CD8-positive, alpha-beta memory T cell (primary cell): ENCODE measurements around the gene RIMS1. TPM values are rescaled to one million over a fixed set of nuclear protein-coding genes. Genes with fewer than 3 reads are reported as not detected.
A peak's percentile ranks its signal among the peaks of the same experiment; 100 is the strongest.

Experiments used
- CTCF ChIA-PET: fragments of 350-600 bp; sonication (Branson Sonifier 250); formaldehyde crosslinking; loops from one replicate; lab custom pipeline; 2021; ENCODE audit warnings: antibody characterized with exemption; lab: Charles Lee
- POLR2A ChIA-PET: fragments of 350-600 bp; sonication (Branson Sonifier 250); formaldehyde crosslinking; loops from one replicate; lab custom pipeline; 2021; ENCODE audit warnings: antibody characterized with exemption; lab: Charles Lee
- DNase-seq, 5 donors: peaks; one replicate each; pipeline versions ENCODE4 v3.0.0 to v3.0.0-alpha.2; 2020 to 2022; ENCODE audit warnings: mixed read lengths in 1 of 5
- H3K27ac ChIP-seq: one replicate; pipeline ENCODE4 v1.7.0; 2013; ENCODE audit warnings: low read depth, mild to moderate bottlenecking, low read length, moderate library complexity
- H3K27me3 ChIP-seq: 2 replicates; pipeline ENCODE4 v1.7.0; 2013; ENCODE audit warnings: low read length, mild to moderate bottlenecking; ENCODE audit not compliant: insufficient read depth, poor library complexity, severe bottlenecking
- H3K36me3 ChIP-seq: 2 replicates; pipeline ENCODE4 v1.7.0; 2013; ENCODE audit warnings: mild to moderate bottlenecking, low read length, moderate library complexity; ENCODE audit not compliant: insufficient read depth
- H3K4me1 ChIP-seq: 2 replicates; pipeline ENCODE4 v1.7.0; 2013; ENCODE audit warnings: mild to moderate bottlenecking, low read length, moderate library complexity; ENCODE audit not compliant: insufficient read depth
- H3K4me3 ChIP-seq: 2 replicates; pipeline ENCODE4 v1.7.0; 2013; ENCODE audit warnings: mild to moderate bottlenecking, low read length
- H3K9me3 ChIP-seq: 2 replicates; pipeline ENCODE4 v1.7.0; 2013; ENCODE audit warnings: mild to moderate bottlenecking, low read length
- H3K27ac Mint-ChIP-seq, 8 donors: one replicate each; pipeline ENCODE4 v1.8.0; 2020 to 2021; ENCODE audit warnings: mixed read lengths in 8 of 8, mild to moderate bottlenecking in 6 of 8, inconsistent platforms in 3 of 8, moderate library complexity in 3 of 8
- H3K27me3 Mint-ChIP-seq, 2 donors: one replicate each; pipeline ENCODE4 v1.8.0; 2020 to 2021; ENCODE audit warnings: mixed read lengths in 2 of 2, mild to moderate bottlenecking in 1 of 2, moderate library complexity in 1 of 2
- H3K36me3 Mint-ChIP-seq, 3 donors: one replicate each; pipeline ENCODE4 v1.8.0; 2020 to 2021; ENCODE audit warnings: mixed read lengths in 3 of 3, inconsistent platforms in 1 of 3, mild to moderate bottlenecking in 1 of 3
- H3K4me1 Mint-ChIP-seq, 3 donors: one replicate each; pipeline ENCODE4 v1.8.0; 2020 to 2021; ENCODE audit warnings: mixed read lengths in 3 of 3, inconsistent platforms in 1 of 3, mild to moderate bottlenecking in 1 of 3
- H3K4me3 Mint-ChIP-seq, 7 donors: one replicate each; pipeline ENCODE4 v1.8.0; 2020 to 2021; ENCODE audit warnings: mixed read lengths in 7 of 7, mild to moderate bottlenecking in 6 of 7, moderate library complexity in 4 of 7, inconsistent platforms in 2 of 7
- H3K9me3 Mint-ChIP-seq, 5 donors: one replicate each; pipeline ENCODE4 v1.8.0; 2020 to 2022; ENCODE audit warnings: mixed read lengths in 5 of 5, mild to moderate bottlenecking in 3 of 5, moderate library complexity in 2 of 5, inconsistent platforms in 1 of 5
- polyA plus RNA-seq: library from polyadenylated mRNA; unstranded; fragments of 300-500 nt; fragmentation: Illumina TruSeq; gene quantifications from one replicate; pipeline ENCODE4 v1.2.3, GENCODE V29; 2021
- total RNA-seq, 2 experiments: library from RNA; stranded (reverse); gene quantifications; one replicate each; pipeline ENCODE4 v1.2.3, GENCODE V29; 2021

Gene RIMS1
- total and polyA plus RNA-seq, 3 experiments from 2014 or later, result not detected

DNA sequence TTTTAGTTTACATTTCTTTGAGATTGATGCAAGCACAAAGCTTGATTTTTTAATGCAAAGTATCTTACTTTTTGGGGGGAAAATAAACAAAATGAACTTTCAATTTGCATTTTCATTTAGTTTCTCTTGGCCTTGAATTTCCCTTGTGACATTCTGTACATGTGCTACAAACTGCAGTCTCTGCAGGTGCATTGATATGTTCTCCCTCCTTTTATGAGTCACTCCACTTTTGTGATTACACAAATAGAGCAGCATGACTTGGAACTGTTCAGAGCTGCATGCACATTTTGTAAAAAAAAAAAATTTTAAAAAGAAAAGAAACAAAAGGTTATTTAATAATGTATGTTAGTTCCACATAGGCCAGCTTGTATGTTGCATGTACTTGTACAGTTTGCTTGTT lies 515.5 kb downstream of the RIMS1 start:
- H3K27me3 Mint-ChIP-seq, result peaks cover 1 to 6% of the 10 kb centered on the region in 2 donors
- H3K4me1 ChIP-seq, result no peaks in the 10 kb centered on the region
- H3K36me3 ChIP-seq, result no peaks in the 10 kb centered on the region
- no peak overlapping the region for H3K4me3 Mint-ChIP-seq
- H3K27me3 ChIP-seq, result no peaks in the 10 kb centered on the region
- no peaks in the 10 kb centered on the region for H3K36me3 Mint-ChIP-seq
- H3K4me3 ChIP-seq, result no peak overlapping the region
- POLR2A ChIA-PET, result no interaction called here
- no peak for DNase-seq
- H3K27ac ChIP-seq, result no peak overlapping the region
- peaks cover 0 to 1% (median 0%) of the 10 kb centered on the region in 5 donors for H3K9me3 Mint-ChIP-seq
- no peaks in the 10 kb centered on the region for H3K4me1 Mint-ChIP-seq
- no peak overlapping the region for H3K27ac Mint-ChIP-seq
- CTCF ChIA-PET, result interaction anchor here (0.9 kb wide), 1 partner anchor 10 kb away, joined by 4 read pairs; no protein-coding TSS in a partner anchor
- H3K9me3 ChIP-seq, result no peaks in the 10 kb centered on the region

DNA sequence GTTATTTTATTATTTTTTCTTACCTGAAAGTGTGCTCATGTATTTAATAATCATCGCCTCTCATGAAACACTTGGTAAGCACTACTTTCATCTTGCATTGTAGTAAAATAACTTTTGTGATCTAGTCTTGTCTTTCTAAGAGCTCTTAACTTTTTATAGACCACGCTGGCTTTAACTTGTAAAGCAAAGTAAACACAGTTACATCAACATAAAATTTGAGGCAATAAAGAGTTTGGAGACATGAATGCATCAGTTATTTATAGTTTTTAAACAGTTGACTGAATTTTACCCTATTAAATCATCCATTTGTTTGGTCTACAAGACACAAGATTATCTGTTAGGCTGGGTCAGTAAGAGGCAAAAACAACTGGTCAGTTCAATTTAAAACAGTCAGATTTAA lies 517.1 kb downstream of the RIMS1 start:
- Mint-ChIP-seq H3K27ac (no peak overlapping the region), H3K9me3 (peaks cover 0 to 1% (median 0%) of the 10 kb centered on the region in 5 donors), H3K36me3 (no peaks in the 10 kb centered on the region), H3K27me3 (peaks cover 1 to 11% of the 10 kb centered on the region in 2 donors), H3K4me3 (no peak overlapping the region), H3K4me1 (no peaks in the 10 kb centered on the region)
- Histone ChIP-seq H3K4me3 (no peak overlapping the region), H3K27me3 (no peaks in the 10 kb centered on the region), H3K9me3 (no peaks in the 10 kb centered on the region), H3K4me1 (no peaks in the 10 kb centered on the region), H3K36me3 (no peaks in the 10 kb centered on the region), H3K27ac (no peak overlapping the region)
- no peak for DNase-seq
- ChIA-PET CTCF (no interaction called here), POLR2A (no interaction called here)

DNA sequence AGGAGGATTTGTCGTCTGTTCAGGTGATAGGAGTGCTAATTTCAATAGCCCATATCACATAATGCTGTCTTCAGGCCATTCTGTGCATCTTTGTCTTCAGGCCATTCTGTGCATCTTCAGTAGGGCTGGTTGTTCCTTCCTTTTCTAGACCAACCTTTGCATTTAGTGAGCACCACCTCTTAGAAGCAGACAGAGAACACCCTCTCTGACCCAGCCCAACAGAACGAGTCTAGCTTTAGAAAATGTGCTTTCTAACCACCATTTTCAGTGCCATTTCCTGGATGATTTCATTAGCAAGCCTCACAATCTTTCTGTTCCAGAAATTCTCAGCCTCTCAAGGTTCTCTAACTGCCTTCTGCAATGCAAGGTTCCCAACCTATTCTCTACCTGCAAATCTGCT lies 520.2 kb downstream of the RIMS1 start:
- DNase-seq, result no peak
- H3K9me3 Mint-ChIP-seq, result peaks cover 0 to 1% (median 0%) of the 10 kb centered on the region in 5 donors
- Histone ChIP-seq H3K9me3 (no peaks in the 10 kb centered on the region), H3K36me3 (no peaks in the 10 kb centered on the region), H3K4me1 (no peaks in the 10 kb centered on the region), H3K4me3 (no peak overlapping the region), H3K27me3 (no peaks in the 10 kb centered on the region), H3K27ac (no peak overlapping the region)
- ChIA-PET POLR2A (no interaction called here), CTCF (no interaction called here)
- no peaks in the 10 kb centered on the region for H3K36me3 Mint-ChIP-seq
- no peak overlapping the region for H3K4me3 Mint-ChIP-seq
- peak overlapping the region in 1 of 8 donors; percentile 68 for H3K27ac Mint-ChIP-seq
- peaks cover 9 to 14% of the 10 kb centered on the region in 2 donors for H3K27me3 Mint-ChIP-seq
- H3K4me1 Mint-ChIP-seq, result no peaks in the 10 kb centered on the region

DNA sequence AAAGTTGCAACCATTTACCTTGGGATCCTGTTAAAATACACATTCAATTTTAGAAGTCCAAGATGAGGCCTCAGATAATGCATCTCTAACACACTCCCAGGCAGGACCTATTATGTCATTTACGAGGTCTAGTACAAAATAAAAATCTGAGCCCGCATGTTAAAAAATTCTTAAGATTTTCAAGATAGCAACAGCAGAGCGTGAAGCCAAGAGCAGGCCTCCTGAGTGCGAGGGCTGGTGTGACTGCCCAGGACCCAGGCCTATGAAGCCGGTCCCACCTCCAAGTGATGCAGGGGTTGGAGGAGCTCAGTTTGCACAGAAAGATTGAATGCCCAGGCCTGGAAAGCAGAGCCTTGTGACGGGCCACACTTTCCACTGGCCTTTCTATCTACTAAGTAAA lies 524.4 kb downstream of the RIMS1 start:
- DNase-seq, result no peak
- peak overlapping the region in 1 of 8 donors; percentile 75 for H3K27ac Mint-ChIP-seq
- H3K4me3 Mint-ChIP-seq, result no peak overlapping the region
- no peaks in the 10 kb centered on the region for H3K36me3 ChIP-seq
- H3K9me3 Mint-ChIP-seq, result peaks cover 0 to 1% (median 0%) of the 10 kb centered on the region in 5 donors
- peaks cover 15 to 26% of the 10 kb centered on the region in 2 donors for H3K27me3 Mint-ChIP-seq
- H3K4me1 Mint-ChIP-seq, result peaks cover 0 to 2% (median 0%) of the 10 kb centered on the region in 3 donors
- CTCF ChIA-PET, result interaction anchor here (1.1 to 8.7 kb wide), 11 partner anchors 10 to 918 kb away, joined by 3 to 90 read pairs (median 11); partner anchors contain the start of gene KCNQ5
- H3K27me3 ChIP-seq, result no peaks in the 10 kb centered on the region
- H3K9me3 ChIP-seq, result no peaks in the 10 kb centered on the region
- no peak overlapping the region for H3K4me3 ChIP-seq
- POLR2A ChIA-PET, result no interaction called here
- H3K36me3 Mint-ChIP-seq, result no peaks in the 10 kb centered on the region
- no peak overlapping the region for H3K27ac ChIP-seq
- H3K4me1 ChIP-seq, result no peaks in the 10 kb centered on the region

GRCh38 chr6:72411872-72412708 lies 525.7 kb downstream of the RIMS1 start:
- Histone ChIP-seq H3K27ac (no peak overlapping the region), H3K4me1 (no peaks in the 10 kb centered on the region), H3K9me3 (no peaks in the 10 kb centered on the region), H3K4me3 (no peak overlapping the region), H3K27me3 (no peaks in the 10 kb centered on the region), H3K36me3 (no peaks in the 10 kb centered on the region)
- Mint-ChIP-seq H3K4me3 (no peak overlapping the region), H3K36me3 (no peaks in the 10 kb centered on the region), H3K27me3 (peaks cover 15 to 24% of the 10 kb centered on the region in 2 donors), H3K27ac (peak overlapping the region in 1 of 8 donors; percentile 64), H3K9me3 (no peaks in the 10 kb centered on the region), H3K4me1 (peaks cover 0 to 2% (median 0%) of the 10 kb centered on the region in 3 donors)
- DNase-seq, result peak; percentile 49 to 80 (median 71)
- CTCF ChIA-PET, result interaction anchor here (0.7 to 8.7 kb wide), 26 partner anchors 9 to 944 kb away, joined by 3 to 90 read pairs (median 4); partner anchors contain the start of gene KCNQ5
- POLR2A ChIA-PET, result no interaction called here

DNA sequence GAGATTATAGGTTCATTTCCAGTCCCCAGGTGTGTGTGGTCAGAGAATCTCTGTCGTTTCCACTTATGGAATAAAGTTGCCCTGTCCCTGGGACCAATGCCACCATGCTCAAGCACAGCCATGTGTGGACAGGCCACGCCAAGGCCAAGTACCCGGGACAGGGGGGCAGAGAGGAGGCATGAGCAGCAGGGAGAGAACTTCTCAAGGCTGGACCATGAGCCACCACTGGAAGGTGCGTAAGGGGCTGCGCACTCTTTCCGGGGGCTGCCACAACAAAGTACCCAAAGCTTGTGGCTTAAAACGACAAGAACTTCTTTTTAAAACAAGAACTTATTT lies 526.3 kb downstream of the RIMS1 start:
- H3K27ac Mint-ChIP-seq, result no peak overlapping the region
- POLR2A ChIA-PET, result no interaction called here
- H3K27ac ChIP-seq, result no peak overlapping the region
- H3K9me3 Mint-ChIP-seq, result no peaks in the 10 kb centered on the region
- peaks cover 15 to 24% of the 10 kb centered on the region in 2 donors for H3K27me3 Mint-ChIP-seq
- no peaks in the 10 kb centered on the region for H3K4me1 ChIP-seq
- no peaks in the 10 kb centered on the region for H3K9me3 ChIP-seq
- no peaks in the 10 kb centered on the region for H3K36me3 Mint-ChIP-seq
- no peaks in the 10 kb centered on the region for H3K36me3 ChIP-seq
- H3K4me3 ChIP-seq, result no peak overlapping the region
- no peak for DNase-seq
- no peak overlapping the region for H3K4me3 Mint-ChIP-seq
- CTCF ChIA-PET, result interaction anchor here (0.9 to 8.7 kb wide), 17 partner anchors 8 to 918 kb away, joined by 3 to 90 read pairs (median 6); partner anchors contain the start of gene KCNQ5
- peaks cover 0 to 2% (median 0%) of the 10 kb centered on the region in 3 donors for H3K4me1 Mint-ChIP-seq
- H3K27me3 ChIP-seq, result no peaks in the 10 kb centered on the region

DNA sequence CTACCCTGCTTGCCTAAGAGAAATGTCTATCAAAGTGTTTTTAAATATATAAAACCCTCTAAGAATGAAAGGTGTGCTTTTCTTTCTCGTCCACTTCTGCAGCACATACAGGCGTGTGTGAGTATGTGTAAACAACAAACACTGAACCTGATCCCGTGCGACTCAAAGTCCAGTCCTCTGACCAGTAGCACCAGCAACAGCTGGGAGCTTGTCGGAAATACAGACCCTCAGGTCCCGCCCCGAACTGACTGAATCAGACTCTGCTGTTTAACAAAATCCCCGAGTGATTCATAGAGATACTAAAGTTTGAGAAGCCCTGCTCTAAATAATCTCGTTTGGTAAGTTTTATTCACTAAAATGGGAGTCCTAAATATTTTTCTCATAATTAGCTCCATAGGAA lies 527.5 kb downstream of the RIMS1 start:
- Histone ChIP-seq H3K4me3 (no peak overlapping the region), H3K27me3 (no peaks in the 10 kb centered on the region), H3K9me3 (no peaks in the 10 kb centered on the region), H3K36me3 (no peaks in the 10 kb centered on the region), H3K4me1 (no peaks in the 10 kb centered on the region), H3K27ac (no peak overlapping the region)
- no peaks in the 10 kb centered on the region for H3K36me3 Mint-ChIP-seq
- H3K4me3 Mint-ChIP-seq, result no peak overlapping the region
- POLR2A ChIA-PET, result no interaction called here
- no peaks in the 10 kb centered on the region for H3K9me3 Mint-ChIP-seq
- H3K27ac Mint-ChIP-seq, result no peak overlapping the region
- H3K27me3 Mint-ChIP-seq, result peaks cover 15 to 25% of the 10 kb centered on the region in 2 donors
- H3K4me1 Mint-ChIP-seq, result peaks cover 0 to 2% (median 0%) of the 10 kb centered on the region in 3 donors
- CTCF ChIA-PET, result interaction anchor here (1.4 to 8.7 kb wide), 2 partner anchors 716 to 913 kb away, joined by 4 to 90 read pairs; no protein-coding TSS in a partner anchor
- no peak for DNase-seq

DNA sequence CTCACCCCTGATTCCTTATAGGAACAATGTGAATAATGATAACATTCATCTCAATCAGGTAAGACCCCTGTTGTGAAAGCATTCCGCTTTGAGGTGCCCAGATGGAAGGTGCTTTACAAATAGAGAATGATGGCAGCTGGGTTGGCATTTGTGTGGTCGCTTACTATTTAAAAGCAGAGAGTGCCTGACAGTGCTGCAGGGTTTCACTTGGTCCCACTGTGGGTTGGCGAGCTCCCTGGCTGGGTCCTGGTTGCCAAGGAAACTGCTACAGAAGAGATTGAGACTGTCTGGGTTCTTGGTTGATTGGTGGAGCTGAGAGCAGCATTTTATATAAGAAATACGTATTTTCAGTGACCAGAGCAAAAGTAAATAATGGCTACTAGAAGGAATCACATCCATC lies 528.3 kb downstream of the RIMS1 start:
- H3K27ac Mint-ChIP-seq, result no peak overlapping the region
- ChIA-PET CTCF (interaction anchor here (1.4 to 8.7 kb wide), 2 partner anchors 715 to 912 kb away, joined by 4 to 90 read pairs; no protein-coding TSS in a partner anchor), POLR2A (no interaction called here)
- Histone ChIP-seq H3K27ac (no peak overlapping the region), H3K27me3 (no peaks in the 10 kb centered on the region), H3K36me3 (no peaks in the 10 kb centered on the region), H3K9me3 (no peaks in the 10 kb centered on the region), H3K4me1 (no peaks in the 10 kb centered on the region), H3K4me3 (no peak overlapping the region)
- no peaks in the 10 kb centered on the region for H3K36me3 Mint-ChIP-seq
- H3K27me3 Mint-ChIP-seq, result peaks cover 12 to 22% of the 10 kb centered on the region in 2 donors
- H3K9me3 Mint-ChIP-seq, result no peaks in the 10 kb centered on the region
- DNase-seq, result no peak
- H3K4me3 Mint-ChIP-seq, result peak overlapping the region in 1 of 7 donors; percentile 28
- H3K4me1 Mint-ChIP-seq, result peaks cover 0 to 2% (median 0%) of the 10 kb centered on the region in 3 donors
